WERI-Rb-1 (cell line): ENCODE measurements around the gene LAMP2.

Experiments
- DNase-seq: peaks from one replicate; pipeline ENCODE4 v3.0.0-alpha.2; 2020
- H3K27ac ChIP-seq: fragments of 250-450 bp; sonication (Bioruptor Pico); 2 replicates; pipeline ENCODE4 v1.5.1; 2020; ENCODE audit warnings: mild to moderate bottlenecking, moderate library complexity
- H3K27me3 ChIP-seq: fragments of 250-450 bp; sonication (Bioruptor Pico); 2 replicates; pipeline ENCODE4 v1.5.1; 2021; ENCODE audit warnings: mild to moderate bottlenecking, low read depth, moderate library complexity; ENCODE audit not compliant: insufficient read depth, severe bottlenecking
- H3K36me3 ChIP-seq: fragments of 250-450 bp; sonication (Bioruptor Pico); 2 replicates; pipeline ENCODE4 v1.5.1; 2020; ENCODE audit warnings: mild to moderate bottlenecking, moderate library complexity
- H3K4me3 ChIP-seq: 2 replicates; pipeline ENCODE4 v1.5.1; 2011; ENCODE audit warnings: low read depth, mild to moderate bottlenecking, control low read depth, low read length
- H3K9me3 ChIP-seq: fragments of 250-450 bp; sonication (Bioruptor Pico); 2 replicates; pipeline ENCODE4 v1.5.1; 2021; ENCODE audit warnings: mild to moderate bottlenecking, moderate library complexity; ENCODE audit not compliant: severe bottlenecking
- TF ChIP-seq, protein P1 (sequence below): IDR thresholded peaks from 2 replicates; pipeline ENCODE4 v1.5.1; 2011; ENCODE audit warnings: low read depth, mild to moderate bottlenecking, control low read depth, inconsistent platforms, low read length

LAMP2 gene

DNA sequence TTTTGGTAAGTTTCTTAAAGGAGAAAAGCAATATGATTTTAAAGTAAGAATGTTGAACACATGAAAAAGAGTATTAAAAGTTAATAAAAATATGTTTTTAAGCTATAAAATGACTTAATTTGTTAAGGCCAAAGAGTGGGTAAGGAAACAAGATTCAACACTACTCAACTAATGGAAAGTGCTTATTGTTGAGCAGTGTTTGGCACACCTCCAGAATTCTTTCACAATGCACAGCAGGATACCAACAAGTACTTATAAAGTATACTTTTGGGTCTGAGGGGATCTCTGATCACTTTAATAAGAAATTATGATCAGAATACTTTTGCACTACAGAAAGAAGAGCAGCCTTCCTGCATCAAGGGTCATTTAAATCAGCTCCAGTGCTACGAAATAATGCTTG, 5.9 kb downstream of the LAMP2 start:
- Histone ChIP-seq H3K27ac (no peak overlapping the region), H3K27me3 (no peaks in the 10 kb centered on the region), H3K9me3 (no peaks in the 10 kb centered on the region), H3K4me3 (no peak overlapping the region), H3K36me3 (no peaks in the 10 kb centered on the region)
- no peak for DNase-seq
- TF ChIP-seq, protein P1, sequence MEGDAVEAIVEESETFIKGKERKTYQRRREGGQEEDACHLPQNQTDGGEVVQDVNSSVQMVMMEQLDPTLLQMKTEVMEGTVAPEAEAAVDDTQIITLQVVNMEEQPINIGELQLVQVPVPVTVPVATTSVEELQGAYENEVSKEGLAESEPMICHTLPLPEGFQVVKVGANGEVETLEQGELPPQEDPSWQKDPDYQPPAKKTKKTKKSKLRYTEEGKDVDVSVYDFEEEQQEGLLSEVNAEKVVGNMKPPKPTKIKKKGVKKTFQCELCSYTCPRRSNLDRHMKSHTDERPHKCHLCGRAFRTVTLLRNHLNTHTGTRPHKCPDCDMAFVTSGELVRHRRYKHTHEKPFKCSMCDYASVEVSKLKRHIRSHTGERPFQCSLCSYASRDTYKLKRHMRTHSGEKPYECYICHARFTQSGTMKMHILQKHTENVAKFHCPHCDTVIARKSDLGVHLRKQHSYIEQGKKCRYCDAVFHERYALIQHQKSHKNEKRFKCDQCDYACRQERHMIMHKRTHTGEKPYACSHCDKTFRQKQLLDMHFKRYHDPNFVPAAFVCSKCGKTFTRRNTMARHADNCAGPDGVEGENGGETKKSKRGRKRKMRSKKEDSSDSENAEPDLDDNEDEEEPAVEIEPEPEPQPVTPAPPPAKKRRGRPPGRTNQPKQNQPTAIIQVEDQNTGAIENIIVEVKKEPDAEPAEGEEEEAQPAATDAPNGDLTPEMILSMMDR, result no peak

DNA sequence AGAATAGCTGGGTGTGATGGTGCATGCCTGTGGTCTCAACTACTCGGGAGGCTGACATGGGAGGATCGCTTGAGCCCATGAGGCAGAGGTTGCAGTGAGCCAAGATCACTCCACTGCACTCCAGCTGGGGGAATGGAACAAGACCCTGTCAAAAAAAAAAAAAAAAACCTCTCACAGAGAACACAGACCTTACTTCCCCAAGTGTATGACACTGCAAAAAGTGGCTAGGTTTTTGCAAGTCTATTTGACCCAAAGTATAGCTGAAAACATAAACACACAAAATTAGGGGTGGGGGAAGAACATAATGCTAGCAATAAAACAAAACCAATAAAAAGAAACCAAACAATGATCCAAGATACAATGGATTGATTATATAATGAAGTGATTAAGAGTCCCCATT, 6.7 kb downstream of the LAMP2 start:
- Histone ChIP-seq H3K27ac (no peak overlapping the region), H3K36me3 (no peaks in the 10 kb centered on the region), H3K27me3 (no peaks in the 10 kb centered on the region), H3K9me3 (no peaks in the 10 kb centered on the region), H3K4me3 (no peak overlapping the region)
- no peak for DNase-seq
- TF ChIP-seq, protein P1, result no peak

DNA sequence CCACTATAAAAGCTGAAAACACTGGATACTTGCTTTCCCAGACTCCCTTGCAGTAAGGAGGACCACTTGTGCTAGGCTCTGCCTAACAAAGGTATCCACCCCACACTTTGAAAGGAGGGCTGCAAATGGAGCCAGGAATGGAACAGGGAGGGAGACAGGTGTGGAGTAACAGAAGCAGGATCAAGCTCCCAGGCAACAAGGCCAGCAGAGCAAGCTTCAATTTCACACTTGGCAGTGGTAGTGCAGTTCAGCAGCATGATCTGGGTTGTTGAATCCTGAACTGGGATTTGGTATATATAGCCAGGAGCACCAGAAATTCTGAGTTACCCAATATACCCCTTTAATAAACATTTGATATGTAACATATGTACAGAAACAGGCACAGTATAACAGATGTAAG, 9.8 kb downstream of the LAMP2 start:
- Histone ChIP-seq H3K27ac (no peak overlapping the region), H3K36me3 (no peaks in the 10 kb centered on the region), H3K27me3 (no peaks in the 10 kb centered on the region), H3K4me3 (no peak overlapping the region), H3K9me3 (no peaks in the 10 kb centered on the region)
- DNase-seq, result no peak
- TF ChIP-seq, protein P1, result no peak

DNA sequence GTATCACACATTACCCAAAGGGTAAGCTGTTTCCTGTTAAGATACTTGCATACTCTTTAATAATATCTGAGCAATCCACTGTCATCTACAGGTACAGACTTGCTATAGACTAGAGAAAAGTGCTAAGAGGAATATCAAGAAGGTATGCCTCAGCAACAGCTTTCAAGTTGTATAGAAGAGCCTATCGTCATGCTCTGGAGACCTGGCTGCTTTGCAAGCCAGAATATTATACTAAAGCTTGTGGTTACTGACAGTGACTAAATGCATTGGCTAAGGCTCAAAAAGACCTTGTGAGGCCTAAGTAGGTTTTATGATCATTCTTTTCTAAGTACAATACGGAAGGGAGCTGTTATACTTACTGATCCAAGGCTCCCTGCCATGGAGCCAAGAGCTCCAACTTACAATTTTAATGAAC, 11.3 kb downstream of the LAMP2 start:
- no peak for DNase-seq
- Histone ChIP-seq H3K27me3 (no peaks in the 10 kb centered on the region), H3K4me3 (no peak overlapping the region), H3K9me3 (no peaks in the 10 kb centered on the region), H3K36me3 (no peaks in the 10 kb centered on the region), H3K27ac (no peak overlapping the region)
- TF ChIP-seq, protein P1, result no peak

DNA sequence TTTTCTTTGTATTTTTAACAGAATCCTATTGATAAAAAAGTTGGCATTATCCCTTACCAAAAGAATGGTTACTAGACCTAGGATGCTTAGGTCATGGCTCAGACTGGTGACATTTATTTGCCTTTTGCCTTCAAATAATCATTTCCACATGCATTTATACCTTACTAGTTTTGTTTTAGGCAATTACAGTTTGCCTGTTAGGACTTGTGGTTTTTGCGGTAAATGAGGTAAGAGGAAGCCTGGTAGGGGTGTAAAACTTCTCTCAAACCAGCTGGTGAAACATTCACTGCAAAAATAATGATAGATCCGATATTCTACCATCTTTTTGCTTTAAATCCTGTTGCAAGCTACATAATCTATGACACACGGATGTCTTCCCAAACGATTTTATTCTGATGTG, 12.1 kb downstream of the LAMP2 start:
- no peak for DNase-seq
- no peak overlapping the region for H3K4me3 ChIP-seq
- no peaks in the 10 kb centered on the region for H3K27me3 ChIP-seq
- TF ChIP-seq, protein P1, result no peak
- no peak overlapping the region for H3K27ac ChIP-seq
- H3K9me3 ChIP-seq, result no peaks in the 10 kb centered on the region
- H3K36me3 ChIP-seq, result no peaks in the 10 kb centered on the region

DNA sequence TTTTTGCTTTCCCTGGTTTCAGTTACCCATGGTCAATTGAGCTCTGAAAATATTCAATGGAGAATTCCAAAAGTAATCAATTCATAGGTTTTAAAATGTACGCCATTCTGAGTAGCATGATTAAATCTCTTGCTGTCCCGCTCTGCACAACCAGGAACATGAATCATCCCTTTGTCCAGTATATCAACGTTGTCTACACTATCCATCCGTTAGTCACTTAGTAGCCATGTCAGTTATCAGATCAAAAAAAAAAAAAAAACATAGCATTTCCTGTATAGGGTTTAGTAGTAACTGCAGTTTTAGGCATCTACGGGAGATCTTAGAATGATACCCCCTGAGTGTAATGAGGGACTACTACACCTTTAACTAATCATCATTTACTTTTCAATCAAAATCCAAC, 15.1 kb downstream of the LAMP2 start:
- DNase-seq, result no peak
- Histone ChIP-seq H3K27me3 (no peaks in the 10 kb centered on the region), H3K27ac (no peak overlapping the region)

More for the DNA sequence above, 15.1 kb downstream of the LAMP2 start:
- Histone ChIP-seq H3K36me3 (no peaks in the 10 kb centered on the region), H3K9me3 (no peaks in the 10 kb centered on the region), H3K4me3 (no peak overlapping the region)
- TF ChIP-seq, protein P1, result no peak
